ENCODE results near the gene TBCEL. TPM values are rescaled to one million over a fixed set of nuclear protein-coding genes. Genes with fewer than 3 reads are reported as not detected.

TBCEL gene, protein sequence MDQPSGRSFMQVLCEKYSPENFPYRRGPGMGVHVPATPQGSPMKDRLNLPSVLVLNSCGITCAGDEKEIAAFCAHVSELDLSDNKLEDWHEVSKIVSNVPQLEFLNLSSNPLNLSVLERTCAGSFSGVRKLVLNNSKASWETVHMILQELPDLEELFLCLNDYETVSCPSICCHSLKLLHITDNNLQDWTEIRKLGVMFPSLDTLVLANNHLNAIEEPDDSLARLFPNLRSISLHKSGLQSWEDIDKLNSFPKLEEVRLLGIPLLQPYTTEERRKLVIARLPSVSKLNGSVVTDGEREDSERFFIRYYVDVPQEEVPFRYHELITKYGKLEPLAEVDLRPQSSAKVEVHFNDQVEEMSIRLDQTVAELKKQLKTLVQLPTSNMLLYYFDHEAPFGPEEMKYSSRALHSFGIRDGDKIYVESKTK
- polyA plus RNA-seq (9.6 to 15.1 TPM (median 10.1 TPM) in 3 replicates), polyA minus RNA-seq (3.3 to 33.7 TPM (median 32.5 TPM) in 3 replicates)
- polyA plus RNA-seq (2011; ENCODE audit: low read depth), result 15.3 TPM
- 8.8 and 18.7 TPM in 2 replicates for polyA plus RNA-seq (2011; cell fraction: cytosol; rRNA removed)
- polyA plus RNA-seq (2011; cell fraction: nucleus; rRNA removed), result 20.2 and 22.3 TPM in 2 replicates
- 4.7 and 6.4 TPM in 2 replicates for polyA plus RNA-seq (2012; ENCODE audit: low replicate concordance)
- polyA minus RNA-seq (2011; cell fraction: cytosol; rRNA and poly(A)+ RNA removed), result 8.2 TPM
- 14.0 and 29.8 TPM in 2 replicates for polyA minus RNA-seq (2011; cell fraction: nucleus; rRNA and poly(A)+ RNA removed)

DNA sequence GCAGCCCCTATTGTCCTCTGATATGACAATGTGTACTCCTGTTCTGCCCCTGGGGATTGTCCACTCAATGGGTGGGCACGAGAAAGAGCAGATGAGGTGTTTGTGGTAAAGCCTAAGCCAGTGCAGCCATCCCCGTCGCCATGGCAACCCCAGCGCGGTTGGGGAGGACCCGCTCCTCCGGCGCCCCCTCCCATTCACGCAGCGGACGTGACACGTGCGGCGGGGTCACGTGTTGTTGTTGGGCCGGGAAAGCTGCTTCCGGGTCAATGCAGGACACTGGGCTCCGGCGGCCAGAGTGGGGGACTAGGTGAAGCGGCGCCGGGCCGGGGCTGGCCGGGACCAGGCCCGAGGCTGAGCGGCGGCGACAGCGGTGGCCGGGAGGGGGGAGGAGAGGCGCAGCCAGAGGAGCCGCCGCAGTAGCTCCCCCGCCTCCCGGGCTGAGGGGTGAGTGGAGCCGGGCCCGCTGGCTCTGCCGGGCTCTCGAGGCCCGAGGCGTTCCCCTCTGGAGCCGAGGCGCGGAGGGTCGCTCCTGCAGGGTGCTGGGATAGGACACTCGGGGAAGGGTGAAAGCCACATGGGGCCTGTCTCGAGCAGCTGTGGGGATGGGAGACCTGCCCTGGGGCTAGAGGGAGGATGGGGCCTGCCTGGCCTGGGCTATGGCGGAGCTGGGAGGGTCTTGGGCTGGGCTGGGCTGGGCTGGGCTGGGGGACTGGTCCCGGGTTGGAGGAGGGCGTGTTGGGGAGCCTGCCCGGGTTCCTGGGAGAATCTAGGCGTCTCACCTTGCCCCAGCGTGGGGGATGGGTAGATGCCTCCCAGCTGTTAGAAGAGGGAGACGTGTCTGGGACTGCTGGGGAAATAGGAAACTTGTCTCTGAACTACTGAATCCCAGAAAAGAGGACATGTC, at the start of gene TBCEL:
Gene TBCEL (plus strand): TSS at position 255 of the 904 bp plus-strand sequence. CDS start 21,589 bp downstream, outside the sequence.
- no peak for FAIRE-seq
- dilution Hi-C loops (cut with MboI; ENCODE audit: extremely low pct_ligation_motif_present, low sequenced_read_pairs), result no loop called here
- Histone ChIP-seq H3K4me2 (ENCODE audit: control insufficient read depth, extremely low read depth, insufficient read depth, low read depth, low read length) (peak within 1 kb of the TSS; percentile 98), H3K79me2 (ENCODE audit: control insufficient read depth, insufficient read depth, low read length) (peaks cover 28% of the 10 kb centered on the region), H4K20me1 (ENCODE audit: control insufficient read depth, extremely low read depth, insufficient read depth, low read length) (no peaks in the 10 kb centered on the region), H3K9me1 (ENCODE audit: control insufficient read depth, extremely low read depth, insufficient read depth, low read length) (no peaks in the 10 kb centered on the region), H3K9ac (ENCODE audit: control insufficient read depth, extremely low read depth, insufficient read depth, low read length) (peak within 1 kb of the TSS; percentile 81), H3K4me1 (ENCODE audit: control insufficient read depth, extremely low read depth, insufficient read depth, low read length) (peaks cover 9% of the 10 kb centered on the region), H3K27ac (ENCODE audit: control insufficient read depth, insufficient read depth, low read length) (peak within 1 kb of the TSS; percentile 67), H3K27me3 (ENCODE audit: control insufficient read depth, extremely low read depth, insufficient read depth, low read length) (no peaks in the 10 kb centered on the region), H3K4me3 (ENCODE audit: control insufficient read depth in 2 of 3, extremely low read depth in 1 of 3, insufficient read depth in 2 of 3, low read depth in 1 of 3, low read length in 3 of 3) (peak within 1 kb of the TSS; percentile 74 to 84 (median 82)), H2AFZ (ENCODE audit: control insufficient read depth, low read length) (peak within 1 kb of the TSS; percentile 70), H3K36me3 (ENCODE audit: control insufficient read depth in 2 of 2, extremely low read depth in 1 of 2, insufficient read depth in 2 of 2, low read length in 2 of 2) (no peaks in the 10 kb centered on the region), H3K9me3 (ENCODE audit: control insufficient read depth, low read depth, low read length) (no peaks in the 10 kb centered on the region)
- no peak for TF ChIP-seq CTCF (optimal IDR thresholded peaks at IDR 0.05 in 1 of 3, IDR thresholded peaks at IDR 0.05 in 1 of 3, conservative IDR thresholded peaks at IDR 0.05 in 1 of 3; ENCODE audit: extremely low read depth in 1 of 3, insufficient read depth in 2 of 3, low read length in 3 of 3)
- TF ChIP-seq EZH2 (IDR thresholded peaks at IDR 0.05; ENCODE audit: low read length), result no peak
- no peak for DNase-seq (ENCODE audit: low read depth, low spot score)

- no peak for FAIRE-seq
- dilution Hi-C loops (cut with MboI; ENCODE audit: extremely low pct_ligation_motif_present, low sequenced_read_pairs), result no loop called here
These were observed 49.4 kb upstream of the TBCEL start for GRCh38 chr11:120974466-120974865.

More at GRCh38 chr11:120974466-120974865, 49.4 kb upstream of the TBCEL start:
- Histone ChIP-seq H2AFZ (ENCODE audit: control insufficient read depth, low read length) (no peak overlapping the region), H3K79me2 (ENCODE audit: control insufficient read depth, insufficient read depth, low read length) (no peaks in the 10 kb centered on the region), H3K4me2 (ENCODE audit: control insufficient read depth, extremely low read depth, insufficient read depth, low read depth, low read length) (no peak overlapping the region), H3K4me3 (ENCODE audit: control insufficient read depth in 2 of 3, extremely low read depth in 1 of 3, insufficient read depth in 2 of 3, low read depth in 1 of 3, low read length in 3 of 3) (no peak overlapping the region), H3K9me3 (ENCODE audit: control insufficient read depth, low read depth, low read length) (no peaks in the 10 kb centered on the region), H3K9me1 (ENCODE audit: control insufficient read depth, extremely low read depth, insufficient read depth, low read length) (no peaks in the 10 kb centered on the region), H3K9ac (ENCODE audit: control insufficient read depth, extremely low read depth, insufficient read depth, low read length) (no peak overlapping the region), H3K27ac (ENCODE audit: control insufficient read depth, insufficient read depth, low read length) (no peak overlapping the region), H3K36me3 (ENCODE audit: control insufficient read depth in 2 of 2, extremely low read depth in 1 of 2, insufficient read depth in 2 of 2, low read length in 2 of 2) (no peaks in the 10 kb centered on the region), H4K20me1 (ENCODE audit: control insufficient read depth, extremely low read depth, insufficient read depth, low read length) (no peaks in the 10 kb centered on the region), H3K4me1 (ENCODE audit: control insufficient read depth, extremely low read depth, insufficient read depth, low read length) (no peaks in the 10 kb centered on the region), H3K27me3 (ENCODE audit: control insufficient read depth, extremely low read depth, insufficient read depth, low read length) (no peaks in the 10 kb centered on the region)
- TF ChIP-seq EZH2 (IDR thresholded peaks at IDR 0.05; ENCODE audit: low read length) (no peak), CTCF (optimal IDR thresholded peaks at IDR 0.05 in 1 of 3, IDR thresholded peaks at IDR 0.05 in 1 of 3, conservative IDR thresholded peaks at IDR 0.05 in 1 of 3; ENCODE audit: extremely low read depth in 1 of 3, insufficient read depth in 2 of 3, low read length in 3 of 3) (no peak)
- DNase-seq (ENCODE audit: low read depth, low spot score), result no peak

All from keratinocyte (primary cell).